ENCODE data around the gene PTPRN2.

DNA sequence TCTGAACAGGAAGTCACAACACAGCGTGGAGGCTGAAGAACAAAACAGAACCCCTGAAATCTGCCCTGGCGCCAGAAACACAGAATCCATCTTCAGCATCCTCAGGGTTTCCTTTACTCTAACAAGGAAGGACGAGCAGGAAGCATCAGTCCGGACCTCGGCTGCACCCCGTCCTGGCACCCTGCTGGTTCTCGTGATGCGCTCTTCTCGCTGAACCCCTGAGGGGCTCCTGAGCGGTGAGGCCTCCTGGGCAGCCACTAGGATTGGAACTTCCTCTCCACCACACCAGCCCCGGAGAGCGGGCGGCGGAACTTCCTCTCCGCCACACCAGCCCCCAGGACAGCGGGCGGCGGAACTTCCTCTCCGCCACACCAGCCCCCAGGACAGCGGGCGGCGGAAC, 461.9 kb downstream of the PTPRN2 start:
- TF ChIP-seq NRF1 (IDR thresholded peaks at IDR 0.05; ENCODE audit: low read depth, low read length) (no peak), TAF1 (IDR thresholded peaks at IDR 0.05; ENCODE audit: low read depth, low read length) (no peak), POLR2A (IDR thresholded peaks at IDR 0.05; ENCODE audit: control extremely low read depth in 1 of 2, low read depth in 2 of 2, low read length in 2 of 2) (no peak), RXRA (IDR thresholded peaks at IDR 0.05; ENCODE audit: insufficient read depth, low read depth, low read length) (no peak), EP300 (IDR thresholded peaks at IDR 0.05; ENCODE audit: borderline replicate concordance in 1 of 2, low read depth in 2 of 2, low read length in 2 of 2) (no peak), CHD2 (IDR thresholded peaks at IDR 0.05; ENCODE audit: low read length) (no peak), GTF2F1 (IDR thresholded peaks at IDR 0.05; ENCODE audit: borderline replicate concordance, low read depth, low read length) (no peak), RFX5 (IDR thresholded peaks at IDR 0.05; ENCODE audit: borderline replicate concordance, low read depth, low read length) (no peak), TCF12 (IDR thresholded peaks at IDR 0.05; ENCODE audit: low read depth, low read length) (no peak)
- TF ChIP-seq, protein P1, sequence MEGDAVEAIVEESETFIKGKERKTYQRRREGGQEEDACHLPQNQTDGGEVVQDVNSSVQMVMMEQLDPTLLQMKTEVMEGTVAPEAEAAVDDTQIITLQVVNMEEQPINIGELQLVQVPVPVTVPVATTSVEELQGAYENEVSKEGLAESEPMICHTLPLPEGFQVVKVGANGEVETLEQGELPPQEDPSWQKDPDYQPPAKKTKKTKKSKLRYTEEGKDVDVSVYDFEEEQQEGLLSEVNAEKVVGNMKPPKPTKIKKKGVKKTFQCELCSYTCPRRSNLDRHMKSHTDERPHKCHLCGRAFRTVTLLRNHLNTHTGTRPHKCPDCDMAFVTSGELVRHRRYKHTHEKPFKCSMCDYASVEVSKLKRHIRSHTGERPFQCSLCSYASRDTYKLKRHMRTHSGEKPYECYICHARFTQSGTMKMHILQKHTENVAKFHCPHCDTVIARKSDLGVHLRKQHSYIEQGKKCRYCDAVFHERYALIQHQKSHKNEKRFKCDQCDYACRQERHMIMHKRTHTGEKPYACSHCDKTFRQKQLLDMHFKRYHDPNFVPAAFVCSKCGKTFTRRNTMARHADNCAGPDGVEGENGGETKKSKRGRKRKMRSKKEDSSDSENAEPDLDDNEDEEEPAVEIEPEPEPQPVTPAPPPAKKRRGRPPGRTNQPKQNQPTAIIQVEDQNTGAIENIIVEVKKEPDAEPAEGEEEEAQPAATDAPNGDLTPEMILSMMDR (IDR thresholded peaks at IDR 0.05; ENCODE audit: control extremely low read depth in 1 of 3, insufficient read depth in 1 of 3, low read depth in 1 of 3, low read length in 3 of 3), result no peak
- TF ChIP-seq, protein P2, sequence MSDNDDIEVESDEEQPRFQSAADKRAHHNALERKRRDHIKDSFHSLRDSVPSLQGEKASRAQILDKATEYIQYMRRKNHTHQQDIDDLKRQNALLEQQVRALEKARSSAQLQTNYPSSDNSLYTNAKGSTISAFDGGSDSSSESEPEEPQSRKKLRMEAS (IDR thresholded peaks at IDR 0.05), result no peak

All from H1 (cell line).